HepG2 (cell line): ENCODE measurements around the gene ACP5. TPM values are rescaled to one million over a fixed set of nuclear protein-coding genes. Genes with fewer than 3 reads are reported as not detected.
A peak's percentile ranks its signal among the peaks of the same experiment; 100 is the strongest.

Experiments used
- AHDC1 ChIP-seq: sonication (generic); formaldehyde crosslinking; IDR thresholded peaks from 2 replicates; pipeline ENCODE4 v1.5.1; 2020; ENCODE audit warnings: mild to moderate bottlenecking, missing genetic modification reagents, borderline replicate concordance
- ARHGAP35 ChIP-seq: sonication (generic); formaldehyde crosslinking; IDR thresholded peaks from 2 replicates; pipeline ENCODE4 v1.9.0; 2022; ENCODE audit warnings: mild to moderate bottlenecking, inconsistent platforms, moderate library complexity, missing genetic modification reagents, borderline replicate concordance
- FIP1L1 ChIP-seq: fragments of 200-400 bp; formaldehyde crosslinking; IDR thresholded peaks from 2 replicates; pipeline ENCODE4 v1.6.1; 2018; ENCODE audit warnings: low read depth, mild to moderate bottlenecking, low read length, moderate library complexity, borderline replicate concordance; ENCODE audit not compliant: insufficient read depth
- GZF1 ChIP-seq: sonication (generic); formaldehyde crosslinking; IDR thresholded peaks from 2 replicates; pipeline ENCODE4 v1.5.1; 2020; ENCODE audit warnings: mild to moderate bottlenecking, missing genetic modification reagents
- PBX2 ChIP-seq: IDR thresholded peaks from 2 replicates; pipeline ENCODE4 v1.6.1; 2016; ENCODE audit warnings: control low read depth
- PCBP2 ChIP-seq: fragments of 200-400 bp; formaldehyde crosslinking; optimal IDR thresholded peaks from 2 replicates; pipeline ENCODE3; 2018; ENCODE audit warnings: low read length, low read depth; ENCODE audit not compliant: poor library complexity, severe bottlenecking
- REPIN1 ChIP-seq: sonication (generic); formaldehyde crosslinking; IDR thresholded peaks from 2 replicates; pipeline ENCODE4 v1.8.0; 2022; ENCODE audit warnings: missing genetic modification reagents, low read depth, mild to moderate bottlenecking, borderline replicate concordance
- SP1 ChIP-seq, 2 experiments: fragments of 450-650 bp in 1 of 2; sonication (generic) in 1 of 2; formaldehyde crosslinking in 1 of 2; IDR thresholded peaks; 2 replicates each; pipeline versions ENCODE4 v1.4.0 to v1.6.1; 2016 to 2020; ENCODE audit warnings: missing genetic modification reagents in 1 of 2
- SUZ12 ChIP-seq: fragments of 150-350 bp; IDR thresholded peaks from 2 replicates; pipeline ENCODE4 v1.6.1; 2014; ENCODE audit warnings: low read depth, low read length
- TAF15 ChIP-seq: fragments of 200-400 bp; formaldehyde crosslinking; IDR thresholded peaks from one replicate; pipeline ENCODE4 v1.6.1; 2018; ENCODE audit warnings: mild to moderate bottlenecking, low read depth, low read length; ENCODE audit not compliant: poor library complexity, severe bottlenecking
- TBL1XR1 ChIP-seq: fragments of 150-350 bp; IDR thresholded peaks from 2 replicates; pipeline ENCODE4 v1.6.1; 2014; ENCODE audit warnings: borderline replicate concordance, low read length; ENCODE audit not compliant: partially characterized antibody
- TEAD2 ChIP-seq: sonication (generic); formaldehyde crosslinking; IDR thresholded peaks from 2 replicates; pipeline ENCODE4 v1.9.0; 2021; ENCODE audit warnings: missing genetic modification reagents
- ZFP90 ChIP-seq: sonication (generic); formaldehyde crosslinking; IDR thresholded peaks from 2 replicates; pipeline ENCODE4 v1.8.0; 2022; ENCODE audit warnings: missing genetic modification reagents, mild to moderate bottlenecking, inconsistent platforms, borderline replicate concordance
- ZNF414 ChIP-seq: sonication (generic); formaldehyde crosslinking; IDR thresholded peaks from 2 replicates; pipeline ENCODE4 v1.5.0; 2020; ENCODE audit warnings: missing genetic modification reagents
- ZNF724P ChIP-seq: sonication (generic); formaldehyde crosslinking; IDR thresholded peaks from 2 replicates; pipeline ENCODE4 v1.8.0; 2022; ENCODE audit warnings: missing genetic modification reagents, borderline replicate concordance
- polyA plus RNA-seq, 8 experiments: library from polyadenylated mRNA; depleted of rRNA in 3 of 8; stranded (reverse) in 7 of 8; unstranded in 1 of 8; fragments of >200 nt; fragmentation: Illumina TruSeq in 4 of 8; extraction: Trizol in 4 of 8; gene quantifications; 2 replicates each; pipeline versions ENCODE4 v1.2.1 to v1.2.3, GENCODE V29; 2011 to 2016; ENCODE audit warnings: low read depth in 4 of 8, missing spikeins in 1 of 8, mixed read lengths in 1 of 8; ENCODE audit not compliant: insufficient read depth in 1 of 8
- total RNA-seq, 5 experiments: library from RNA; depleted of rRNA; stranded (reverse); fragments of >200 nt; fragmentation: Illumina TruSeq; extraction: Trizol; gene quantifications; 2 replicates each; pipeline ENCODE4 v1.2.3, GENCODE V29; 2016; ENCODE audit warnings: low read depth in 1 of 5
- TF ChIP-seq, protein P1 (sequence below): sonication (generic); formaldehyde crosslinking; IDR thresholded peaks from 2 replicates; pipeline ENCODE4 v1.5.0; 2020; ENCODE audit warnings: mild to moderate bottlenecking, missing genetic modification reagents
- TF ChIP-seq, protein P2 (sequence below): IDR thresholded peaks from 2 replicates; pipeline ENCODE4 v1.6.1; 2016; ENCODE audit warnings: mild to moderate bottlenecking

Gene ACP5
- total and polyA plus RNA-seq, 2 of the 13 experiments (the other 11 are each of a cell fraction or from before 2014, with no cell fraction given): 1.3 to 6.7 TPM

GRCh38 chr19:11528551-11529341, 48.7 kb downstream of the ACP5 start, which contains the start of gene ECSIT (continued):
- no peak for TF ChIP-seq TEAD2 (CRISPR knock-in tag)
- TF ChIP-seq ZNF414 (CRISPR knock-in tag): peak; percentile 72; the same call in 1 of the 2 replicates
- TF ChIP-seq, protein P1, sequence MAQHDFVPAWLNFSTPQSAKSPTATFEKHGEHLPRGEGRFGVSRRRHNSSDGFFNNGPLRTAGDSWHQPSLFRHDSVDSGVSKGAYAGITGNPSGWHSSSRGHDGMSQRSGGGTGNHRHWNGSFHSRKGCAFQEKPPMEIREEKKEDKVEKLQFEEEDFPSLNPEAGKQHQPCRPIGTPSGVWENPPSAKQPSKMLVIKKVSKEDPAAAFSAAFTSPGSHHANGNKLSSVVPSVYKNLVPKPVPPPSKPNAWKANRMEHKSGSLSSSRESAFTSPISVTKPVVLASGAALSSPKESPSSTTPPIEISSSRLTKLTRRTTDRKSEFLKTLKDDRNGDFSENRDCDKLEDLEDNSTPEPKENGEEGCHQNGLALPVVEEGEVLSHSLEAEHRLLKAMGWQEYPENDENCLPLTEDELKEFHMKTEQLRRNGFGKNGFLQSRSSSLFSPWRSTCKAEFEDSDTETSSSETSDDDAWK (CRISPR knock-in tag): no peak
- no peak; the same call in 1 of the 2 replicates for TF ChIP-seq GZF1 (CRISPR knock-in tag)
- no peak for TF ChIP-seq PCBP2
- TF ChIP-seq ZFP90 (CRISPR knock-in tag): peak; percentile 16; the same call in 1 of the 2 replicates
- TF ChIP-seq TBL1XR1: peak; percentile 22
- TF ChIP-seq AHDC1: 0 out of 2 replicates have a peak, but pooled peaks have one; percentile 14
- no peak for TF ChIP-seq PBX2 (CRISPR knock-in tag)
- no peak for TF ChIP-seq SP1 (IDR thresholded peaks at IDR 0.05)
- peak; percentile 51 for TF ChIP-seq SP1 (CRISPR knock-in tag; IDR thresholded peaks at IDR 0.05)
- TF ChIP-seq ZNF724P (CRISPR knock-in tag): no peak
- TF ChIP-seq, protein P2, sequence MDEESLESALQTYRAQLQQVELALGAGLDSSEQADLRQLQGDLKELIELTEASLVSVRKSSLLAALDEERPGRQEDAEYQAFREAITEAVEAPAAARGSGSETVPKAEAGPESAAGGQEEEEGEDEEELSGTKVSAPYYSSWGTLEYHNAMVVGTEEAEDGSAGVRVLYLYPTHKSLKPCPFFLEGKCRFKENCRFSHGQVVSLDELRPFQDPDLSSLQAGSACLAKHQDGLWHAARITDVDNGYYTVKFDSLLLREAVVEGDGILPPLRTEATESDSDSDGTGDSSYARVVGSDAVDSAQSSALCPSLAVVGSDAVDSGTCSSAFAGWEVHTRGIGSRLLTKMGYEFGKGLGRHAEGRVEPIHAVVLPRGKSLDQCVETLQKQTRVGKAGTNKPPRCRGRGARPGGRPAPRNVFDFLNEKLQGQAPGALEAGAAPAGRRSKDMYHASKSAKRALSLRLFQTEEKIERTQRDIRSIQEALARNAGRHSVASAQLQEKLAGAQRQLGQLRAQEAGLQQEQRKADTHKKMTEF: peak; percentile 90
- TF ChIP-seq ARHGAP35: no peak; the same call in 1 of the 2 replicates
- TF ChIP-seq REPIN1 (CRISPR knock-in tag): peak; percentile 51; the same call in 1 of the 2 replicates
- no peak for TF ChIP-seq TAF15
- TF ChIP-seq SUZ12: no peak
- no peak for TF ChIP-seq FIP1L1
